Liver (tissue), 9 donors: ENCODE results near the gene PROB1. TPM values are rescaled to one million over a fixed set of nuclear protein-coding genes. Genes with fewer than 3 reads are reported as not detected.

Source experiments
- DNase-seq: peaks from one replicate; pipeline ENCODE4 v3.0.0-alpha.2; 2017; ENCODE audit warnings: low spot score
- H3K27ac ChIP-seq, 2 donors: one replicate each; pipeline ENCODE4 v1.7.0; 2013; ENCODE audit warnings: inconsistent platforms in 2 of 2, low read length in 2 of 2, control low read depth in 1 of 2, low read depth in 1 of 2, mild to moderate bottlenecking in 1 of 2
- H3K27me3 ChIP-seq, 4 donors: one replicate each; pipeline versions ENCODE4 v1.6.1 to v1.7.0; 2013; ENCODE audit warnings: low read length in 3 of 4, inconsistent platforms in 1 of 4, mild to moderate bottlenecking in 1 of 4, moderate library complexity in 1 of 4; ENCODE audit not compliant: control insufficient read depth in 4 of 4, insufficient read depth in 4 of 4
- H3K36me3 ChIP-seq, 4 donors: one replicate each; pipeline versions ENCODE4 v1.6.1 to v1.7.0; 2013; ENCODE audit warnings: low read length in 3 of 4, mild to moderate bottlenecking in 3 of 4, low read depth in 1 of 4, moderate library complexity in 1 of 4; ENCODE audit not compliant: control insufficient read depth in 4 of 4, insufficient read depth in 3 of 4
- H3K4me1 ChIP-seq, 4 donors: one replicate each; pipeline versions ENCODE4 v1.6.1 to v1.7.0; 2013; ENCODE audit warnings: low read length in 3 of 4, mild to moderate bottlenecking in 3 of 4, moderate library complexity in 1 of 4; ENCODE audit not compliant: control insufficient read depth in 4 of 4, insufficient read depth in 4 of 4
- H3K4me3 ChIP-seq, 3 donors: one replicate each; pipeline versions ENCODE4 v1.6.1 to v1.7.0; 2013; ENCODE audit warnings: low read length in 3 of 3, control low read depth in 1 of 3, low read depth in 1 of 3, mild to moderate bottlenecking in 1 of 3
- H3K9ac ChIP-seq, 2 donors: one replicate each; pipeline ENCODE4 v1.7.0; 2013; ENCODE audit warnings: low read length in 2 of 2, mild to moderate bottlenecking in 2 of 2, moderate library complexity in 2 of 2, control low read depth in 1 of 2, low read depth in 1 of 2
- H3K9me3 ChIP-seq, 4 donors: one replicate each; pipeline versions ENCODE4 v1.6.1 to v1.7.0; 2013; ENCODE audit warnings: low read length in 3 of 4; ENCODE audit not compliant: control insufficient read depth in 4 of 4
- EGR1 ChIP-seq, 2 donors: IDR thresholded peaks; 2 replicates each; pipeline ENCODE4 v1.6.1; 2016 to 2018; ENCODE audit warnings: antibody characterized with exemption in 2 of 2, low read depth in 2 of 2
- FOXA1 ChIP-seq: IDR thresholded peaks from 2 replicates; pipeline ENCODE4 v1.6.1; 2016; ENCODE audit warnings: antibody characterized with exemption
- FOXA2 ChIP-seq: IDR thresholded peaks from 2 replicates; pipeline ENCODE4 v1.6.1; 2016; ENCODE audit warnings: antibody characterized with exemption
- HNF4A ChIP-seq, 2 donors: conservative IDR thresholded peaks; 2 replicates each; pipeline ENCODE4 v1.6.1; 2016; ENCODE audit warnings: antibody characterized with exemption in 2 of 2, mild to moderate bottlenecking in 2 of 2
- HNF4G ChIP-seq: IDR thresholded peaks from 2 replicates; pipeline ENCODE4 v1.6.1; 2016; ENCODE audit warnings: antibody characterized with exemption
- JUND ChIP-seq, 2 donors: IDR thresholded peaks; 2 replicates each; pipeline ENCODE4 v1.6.1; 2016; ENCODE audit warnings: antibody characterized with exemption in 2 of 2
- NR2F2 ChIP-seq: IDR thresholded peaks from 2 replicates; pipeline ENCODE4 v1.6.1; 2016; ENCODE audit warnings: antibody characterized with exemption
- RAD21 ChIP-seq, 2 donors: IDR thresholded peaks; 2 replicates each; pipeline ENCODE4 v1.6.1; 2016; ENCODE audit warnings: antibody characterized with exemption in 2 of 2, mild to moderate bottlenecking in 2 of 2
- RXRA ChIP-seq, 2 donors: IDR thresholded peaks; 2 replicates each; pipeline ENCODE4 v1.6.1; 2017 to 2018; ENCODE audit warnings: antibody characterized with exemption in 2 of 2, mild to moderate bottlenecking in 1 of 2
- SP1 ChIP-seq: IDR thresholded peaks from 2 replicates; pipeline ENCODE4 v1.6.1; 2018; ENCODE audit warnings: antibody characterized with exemption, mild to moderate bottlenecking
- TAF1 ChIP-seq: conservative IDR thresholded peaks from 2 replicates; pipeline ENCODE4 v1.6.1; 2016; ENCODE audit warnings: antibody characterized with exemption, mild to moderate bottlenecking
- YY1 ChIP-seq: IDR thresholded peaks from 2 replicates; pipeline ENCODE4 v1.6.1; 2016; ENCODE audit warnings: antibody characterized with exemption, mild to moderate bottlenecking
- WGBS: extraction: QIAGEN DNeasy Blood & Tissue Kit; methylation state at CpG from one replicate; pipeline ENCODE4 v1.1.7; 2013; 5-methylcytosine and 5-hydroxymethylcytosine counted together
- polyA plus RNA-seq, 2 donors: library from polyadenylated mRNA; stranded (reverse) in 1 of 2; unstranded in 1 of 2; fragments of 200-250 nt in 1 of 2; fragments of >200 nt in 1 of 2; fragmentation: Nextera tagmentation in 1 of 2; extraction: Ambion mirVana in 1 of 2; gene quantifications; one replicate each; pipeline versions ENCODE4 v1.2.1 to v1.2.3, GENCODE V29; 2013 to 2015
- total RNA-seq, 2 donors: library from RNA; depleted of rRNA; stranded (reverse); fragments of >200 nt; gene quantifications; one replicate each; pipeline ENCODE4 v1.2.3, GENCODE V29; 2014
- TF ChIP-seq, protein P1 (sequence below): IDR thresholded peaks from 2 replicates; pipeline ENCODE4 v1.6.1; 2016; ENCODE audit warnings: antibody characterized with exemption, mild to moderate bottlenecking
- TF ChIP-seq, protein P2 (sequence below): IDR thresholded peaks from 2 replicates; pipeline ENCODE4 v1.6.1; 2016; ENCODE audit warnings: antibody characterized with exemption
- TF ChIP-seq, protein P3 (sequence below): fragments of 150-350 bp; IDR thresholded peaks from 2 replicates; pipeline ENCODE4 v1.5.1; 2017; ENCODE audit warnings: improper control_type of control experiment, low read depth, low read length; ENCODE audit not compliant: missing input control
- TF ChIP-seq, protein P4 (sequence below): IDR thresholded peaks from 2 replicates; pipeline ENCODE4 v1.6.1; 2016; ENCODE audit warnings: antibody characterized with exemption
- TF ChIP-seq, protein P5 (sequence below): IDR thresholded peaks from 2 replicates; pipeline ENCODE4 v1.6.1; 2016; ENCODE audit warnings: antibody characterized with exemption
- donor health status: healthy.
- donor health status: healthy.
- donor health status: healthy.
- donor health status: healthy.
- donor health status: healthy.

PROB1 gene
- total and polyA plus RNA-seq, 4 donors: 0.04 to 0.67 (median 0.34) TPM

DNA sequence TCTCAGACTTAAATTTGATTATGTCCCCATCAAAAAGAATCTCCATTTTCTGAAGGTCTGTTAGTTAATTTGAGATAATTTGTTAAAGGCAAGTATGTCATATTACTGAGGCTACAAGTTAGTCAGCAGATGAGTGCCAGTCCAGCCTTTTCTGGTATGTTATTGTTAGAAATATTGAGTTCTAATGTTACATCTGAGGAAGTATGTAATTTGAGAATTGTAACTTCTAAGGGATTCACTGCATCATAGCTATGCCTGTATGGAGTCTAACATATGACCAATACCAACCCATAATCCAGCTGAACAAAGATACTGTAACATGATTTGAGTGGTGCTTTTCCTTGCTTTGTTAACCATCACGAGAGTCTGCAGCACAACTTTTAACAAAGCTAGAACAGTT is 25.7 kb downstream of the PROB1 start:
- Histone ChIP-seq H3K27ac (no peak overlapping the region), H3K9ac (no peak overlapping the region), H3K4me1 (peaks cover 2 to 12% (median 8%) of the 10 kb centered on the region in 4 donors), H3K36me3 (peaks cover 17 to 47% (median 32%) of the 10 kb centered on the region in 4 donors), H3K9me3 (no peaks in the 10 kb centered on the region), H3K27me3 (no peaks in the 10 kb centered on the region), H3K4me3 (no peak overlapping the region)
- no peak for DNase-seq
- TF ChIP-seq FOXA2 (no peak), SP1 (no peak), FOXA1 (no peak), NR2F2 (no peak)
- TF ChIP-seq, protein P1, sequence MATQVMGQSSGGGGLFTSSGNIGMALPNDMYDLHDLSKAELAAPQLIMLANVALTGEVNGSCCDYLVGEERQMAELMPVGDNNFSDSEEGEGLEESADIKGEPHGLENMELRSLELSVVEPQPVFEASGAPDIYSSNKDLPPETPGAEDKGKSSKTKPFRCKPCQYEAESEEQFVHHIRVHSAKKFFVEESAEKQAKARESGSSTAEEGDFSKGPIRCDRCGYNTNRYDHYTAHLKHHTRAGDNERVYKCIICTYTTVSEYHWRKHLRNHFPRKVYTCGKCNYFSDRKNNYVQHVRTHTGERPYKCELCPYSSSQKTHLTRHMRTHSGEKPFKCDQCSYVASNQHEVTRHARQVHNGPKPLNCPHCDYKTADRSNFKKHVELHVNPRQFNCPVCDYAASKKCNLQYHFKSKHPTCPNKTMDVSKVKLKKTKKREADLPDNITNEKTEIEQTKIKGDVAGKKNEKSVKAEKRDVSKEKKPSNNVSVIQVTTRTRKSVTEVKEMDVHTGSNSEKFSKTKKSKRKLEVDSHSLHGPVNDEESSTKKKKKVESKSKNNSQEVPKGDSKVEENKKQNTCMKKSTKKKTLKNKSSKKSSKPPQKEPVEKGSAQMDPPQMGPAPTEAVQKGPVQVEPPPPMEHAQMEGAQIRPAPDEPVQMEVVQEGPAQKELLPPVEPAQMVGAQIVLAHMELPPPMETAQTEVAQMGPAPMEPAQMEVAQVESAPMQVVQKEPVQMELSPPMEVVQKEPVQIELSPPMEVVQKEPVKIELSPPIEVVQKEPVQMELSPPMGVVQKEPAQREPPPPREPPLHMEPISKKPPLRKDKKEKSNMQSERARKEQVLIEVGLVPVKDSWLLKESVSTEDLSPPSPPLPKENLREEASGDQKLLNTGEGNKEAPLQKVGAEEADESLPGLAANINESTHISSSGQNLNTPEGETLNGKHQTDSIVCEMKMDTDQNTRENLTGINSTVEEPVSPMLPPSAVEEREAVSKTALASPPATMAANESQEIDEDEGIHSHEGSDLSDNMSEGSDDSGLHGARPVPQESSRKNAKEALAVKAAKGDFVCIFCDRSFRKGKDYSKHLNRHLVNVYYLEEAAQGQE: no peak
- TF ChIP-seq, protein P2, sequence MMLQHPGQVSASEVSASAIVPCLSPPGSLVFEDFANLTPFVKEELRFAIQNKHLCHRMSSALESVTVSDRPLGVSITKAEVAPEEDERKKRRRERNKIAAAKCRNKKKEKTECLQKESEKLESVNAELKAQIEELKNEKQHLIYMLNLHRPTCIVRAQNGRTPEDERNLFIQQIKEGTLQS: no peak
- TF ChIP-seq, protein P3, sequence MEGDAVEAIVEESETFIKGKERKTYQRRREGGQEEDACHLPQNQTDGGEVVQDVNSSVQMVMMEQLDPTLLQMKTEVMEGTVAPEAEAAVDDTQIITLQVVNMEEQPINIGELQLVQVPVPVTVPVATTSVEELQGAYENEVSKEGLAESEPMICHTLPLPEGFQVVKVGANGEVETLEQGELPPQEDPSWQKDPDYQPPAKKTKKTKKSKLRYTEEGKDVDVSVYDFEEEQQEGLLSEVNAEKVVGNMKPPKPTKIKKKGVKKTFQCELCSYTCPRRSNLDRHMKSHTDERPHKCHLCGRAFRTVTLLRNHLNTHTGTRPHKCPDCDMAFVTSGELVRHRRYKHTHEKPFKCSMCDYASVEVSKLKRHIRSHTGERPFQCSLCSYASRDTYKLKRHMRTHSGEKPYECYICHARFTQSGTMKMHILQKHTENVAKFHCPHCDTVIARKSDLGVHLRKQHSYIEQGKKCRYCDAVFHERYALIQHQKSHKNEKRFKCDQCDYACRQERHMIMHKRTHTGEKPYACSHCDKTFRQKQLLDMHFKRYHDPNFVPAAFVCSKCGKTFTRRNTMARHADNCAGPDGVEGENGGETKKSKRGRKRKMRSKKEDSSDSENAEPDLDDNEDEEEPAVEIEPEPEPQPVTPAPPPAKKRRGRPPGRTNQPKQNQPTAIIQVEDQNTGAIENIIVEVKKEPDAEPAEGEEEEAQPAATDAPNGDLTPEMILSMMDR: no peak
- WGBS: 96% methylated on average over 1 of the region's 1 CpG

DNA sequence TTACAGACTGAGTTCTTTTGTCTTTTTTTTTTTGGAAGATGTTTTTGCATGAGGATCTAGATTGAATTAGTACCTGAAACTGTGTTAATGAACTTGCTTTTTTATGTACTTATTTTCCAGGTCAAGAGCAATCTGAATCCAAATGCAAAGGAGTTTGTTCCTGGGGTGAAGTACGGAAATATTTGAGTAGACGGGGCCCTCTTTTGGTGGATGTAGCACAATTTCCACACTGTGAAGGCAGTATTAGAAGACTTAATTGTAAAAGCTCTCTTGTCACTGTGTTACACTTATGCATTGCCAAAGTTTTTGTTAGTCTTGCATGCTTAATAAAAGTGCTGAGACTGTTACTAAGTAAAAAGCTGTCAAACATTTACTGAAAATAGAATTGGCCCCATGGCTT is 26.3 kb downstream of the PROB1 start:
- TF ChIP-seq EGR1 (IDR thresholded peaks at IDR 0.05; ENCODE audit: low read depth in 2 of 2): no peak
- no peak for TF ChIP-seq SP1
- TF ChIP-seq NR2F2: no peak
- TF ChIP-seq JUND (IDR thresholded peaks at IDR 0.05): no peak
- no peak for TF ChIP-seq RXRA (IDR thresholded peaks at IDR 0.05)
- Histone ChIP-seq H3K27me3 (no peaks in the 10 kb centered on the region), H3K4me3 (no peak overlapping the region), H3K9ac (no peak overlapping the region), H3K27ac (no peak overlapping the region), H3K36me3 (peaks cover 17 to 53% (median 37%) of the 10 kb centered on the region in 4 donors), H3K4me1 (peaks cover 2 to 6% (median 5%) of the 10 kb centered on the region in 4 donors), H3K9me3 (no peaks in the 10 kb centered on the region)
- DNase-seq: no peak
- 75% methylated on average over 2 of the region's 2 CpGs for WGBS

DNA sequence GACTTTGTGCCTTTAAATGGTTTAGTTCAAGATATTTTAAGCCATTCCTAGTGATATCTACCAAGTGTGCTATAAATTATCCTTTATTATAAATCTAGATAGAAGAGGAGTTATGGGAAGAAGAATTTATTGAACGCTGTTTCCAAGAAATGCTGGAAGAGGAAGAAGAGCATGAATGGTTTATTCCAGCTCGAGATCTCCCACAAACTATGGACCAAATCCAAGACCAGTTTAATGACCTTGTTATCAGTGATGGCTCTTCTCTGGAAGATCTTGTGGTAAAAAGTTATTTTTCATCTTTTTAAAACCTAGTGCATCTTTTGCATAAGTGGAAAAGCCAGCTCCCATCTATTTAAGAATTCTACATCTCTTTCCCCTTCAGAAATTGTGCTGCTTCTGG is 30.4 kb downstream of the PROB1 start:
- peaks cover 16 to 44% (median 30%) of the 10 kb centered on the region in 4 donors for H3K36me3 ChIP-seq
- no peak overlapping the region for H3K4me3 ChIP-seq
- H3K27ac ChIP-seq: no peak overlapping the region
- TF ChIP-seq HNF4G (no peak), FOXA2 (no peak), RXRA (IDR thresholded peaks at IDR 0.05) (no peak), JUND (IDR thresholded peaks at IDR 0.05) (no peak), HNF4A (conservative IDR thresholded peaks at IDR 0.05) (no peak), EGR1 (IDR thresholded peaks at IDR 0.05; ENCODE audit: low read depth in 2 of 2) (no peak), YY1 (no peak), NR2F2 (no peak), RAD21 (IDR thresholded peaks at IDR 0.05) (no peak), SP1 (no peak), FOXA1 (no peak), TAF1 (no peak)
- TF ChIP-seq, protein P4, sequence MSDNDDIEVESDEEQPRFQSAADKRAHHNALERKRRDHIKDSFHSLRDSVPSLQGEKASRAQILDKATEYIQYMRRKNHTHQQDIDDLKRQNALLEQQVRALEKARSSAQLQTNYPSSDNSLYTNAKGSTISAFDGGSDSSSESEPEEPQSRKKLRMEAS: no peak
- TF ChIP-seq, protein P5, sequence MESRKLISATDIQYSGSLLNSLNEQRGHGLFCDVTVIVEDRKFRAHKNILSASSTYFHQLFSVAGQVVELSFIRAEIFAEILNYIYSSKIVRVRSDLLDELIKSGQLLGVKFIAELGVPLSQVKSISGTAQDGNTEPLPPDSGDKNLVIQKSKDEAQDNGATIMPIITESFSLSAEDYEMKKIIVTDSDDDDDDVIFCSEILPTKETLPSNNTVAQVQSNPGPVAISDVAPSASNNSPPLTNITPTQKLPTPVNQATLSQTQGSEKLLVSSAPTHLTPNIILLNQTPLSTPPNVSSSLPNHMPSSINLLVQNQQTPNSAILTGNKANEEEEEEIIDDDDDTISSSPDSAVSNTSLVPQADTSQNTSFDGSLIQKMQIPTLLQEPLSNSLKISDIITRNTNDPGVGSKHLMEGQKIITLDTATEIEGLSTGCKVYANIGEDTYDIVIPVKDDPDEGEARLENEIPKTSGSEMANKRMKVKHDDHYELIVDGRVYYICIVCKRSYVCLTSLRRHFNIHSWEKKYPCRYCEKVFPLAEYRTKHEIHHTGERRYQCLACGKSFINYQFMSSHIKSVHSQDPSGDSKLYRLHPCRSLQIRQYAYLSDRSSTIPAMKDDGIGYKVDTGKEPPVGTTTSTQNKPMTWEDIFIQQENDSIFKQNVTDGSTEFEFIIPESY: no peak
- TF ChIP-seq, protein P3: no peak
- TF ChIP-seq, protein P2: no peak

More for the DNA sequence above, 30.4 kb downstream of the PROB1 start:
- H3K27me3 ChIP-seq: no peaks in the 10 kb centered on the region
- no peak for DNase-seq
- H3K4me1 ChIP-seq: no peaks in the 10 kb centered on the region
- H3K9me3 ChIP-seq: no peaks in the 10 kb centered on the region
- H3K9ac ChIP-seq: no peak overlapping the region
- 60% methylated on average over 2 of the region's 2 CpGs for WGBS
